Activated naive CD4-positive, alpha-beta T cell treated with Interleukin-2 at 50 U/mL for 16 hours (primary cell): ENCODE measurements around the gene ASCL2.

Source experiments
- DNase-seq: peaks from one replicate; pipeline ENCODE4 v3.0.0-alpha.2; 2020

The ASCL2 gene

GRCh38 chr11:2270322-2271076 lies at the start of gene ASCL2:
TSS of gene ASCL2 (minus strand) at chr11:2270588. CDS start at chr11:2270332, 256 bp downstream.
- DNase-seq: peak; percentile 24

- no peak for DNase-seq
Observed at GRCh38 chr11:2319791-2320472, 49.5 kb upstream of the ASCL2 start.

- no peak for DNase-seq
Observed at GRCh38 chr11:2318707-2319106, 48.3 kb upstream of the ASCL2 start.

GRCh38 chr11:2318123-2318522 lies 47.7 kb upstream of the ASCL2 start:
- no peak for DNase-seq

GRCh38 chr11:2317354-2318050 lies 47.1 kb upstream of the ASCL2 start:
- no peak for DNase-seq

- no peak for DNase-seq
Observed at GRCh38 chr11:2316963-2317244, 46.5 kb upstream of the ASCL2 start.

GRCh38 chr11:2316169-2316962 lies 46.0 kb upstream of the ASCL2 start:
- DNase-seq: no peak

- no peak for DNase-seq
Observed at GRCh38 chr11:2315395-2316168, 45.2 kb upstream of the ASCL2 start.

GRCh38 chr11:2314525-2315394 lies 44.4 kb upstream of the ASCL2 start:
- no peak for DNase-seq

- no peak for DNase-seq
Observed at GRCh38 chr11:2314136-2314524, 43.7 kb upstream of the ASCL2 start.

- DNase-seq: no peak
Observed at GRCh38 chr11:2313051-2313951, 42.9 kb upstream of the ASCL2 start.

- no peak for DNase-seq
Observed at GRCh38 chr11:2312232-2313042, 42.0 kb upstream of the ASCL2 start.

GRCh38 chr11:2311353-2312133 lies 41.2 kb upstream of the ASCL2 start:
- DNase-seq: no peak

GRCh38 chr11:2310786-2311352 lies 40.5 kb upstream of the ASCL2 start:
- DNase-seq: no peak

- DNase-seq: no peak
Observed at GRCh38 chr11:2310073-2310785, 39.8 kb upstream of the ASCL2 start.

- DNase-seq: no peak
Observed at GRCh38 chr11:2309251-2310072, 39.1 kb upstream of the ASCL2 start.

GRCh38 chr11:2308713-2309112 lies 38.3 kb upstream of the ASCL2 start:
- DNase-seq: no peak
